HG02678 (cell line): Measurements from ENCODE around the gene CCDC171.
"Not testable (repeated sequence)": the region's sequence is repeated elsewhere in the genome, so short reads cannot be mapped to it uniquely, and the experiment has no call there.

Experiments used
- ATAC-seq: cut with Tn5 transposase; IDR thresholded peaks from one replicate; pipeline ENCODE4 v1.9.1; 2021; ENCODE audit warnings: mild to moderate bottlenecking, moderate library complexity; ENCODE audit not compliant: unreplicated experiment

Gene CCDC171

GRCh38 chr9:15746905-15747304 lies 194.1 kb downstream of the CCDC171 start:
- ATAC-seq, result no peak

GRCh38 chr9:15755660-15756059 lies 202.8 kb downstream of the CCDC171 start:
- ATAC-seq, result no peak

GRCh38 chr9:15761551-15761950 lies 208.7 kb downstream of the CCDC171 start:
- no peak for ATAC-seq

GRCh38 chr9:15763371-15763770 lies 210.5 kb downstream of the CCDC171 start:
- no peak for ATAC-seq

- ATAC-seq, result no peak
Observed at GRCh38 chr9:15764131-15764530, 211.3 kb downstream of the CCDC171 start.

- no peak for ATAC-seq
Observed at GRCh38 chr9:15769547-15769946, 216.7 kb downstream of the CCDC171 start.

DNA sequence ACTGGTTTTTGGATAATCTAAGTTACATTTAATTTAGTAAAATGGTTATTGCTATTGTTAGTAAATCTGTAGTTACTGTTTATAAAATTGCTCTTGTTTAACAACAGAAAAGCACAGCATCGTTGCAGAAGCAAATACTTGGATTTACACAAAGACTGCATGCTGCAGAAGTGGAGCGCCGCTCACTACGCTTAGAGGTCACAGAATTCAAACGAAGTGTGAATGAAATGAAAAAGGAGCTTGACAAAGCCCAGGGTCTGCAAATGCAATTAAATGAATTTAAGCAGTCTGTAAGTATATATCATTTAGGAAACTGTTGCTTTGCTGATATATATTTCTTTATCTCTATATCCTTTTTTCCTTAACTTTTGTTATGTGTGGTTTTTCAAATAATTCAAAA lies 226.0 kb downstream of the CCDC171 start:
- no peak for ATAC-seq

DNA sequence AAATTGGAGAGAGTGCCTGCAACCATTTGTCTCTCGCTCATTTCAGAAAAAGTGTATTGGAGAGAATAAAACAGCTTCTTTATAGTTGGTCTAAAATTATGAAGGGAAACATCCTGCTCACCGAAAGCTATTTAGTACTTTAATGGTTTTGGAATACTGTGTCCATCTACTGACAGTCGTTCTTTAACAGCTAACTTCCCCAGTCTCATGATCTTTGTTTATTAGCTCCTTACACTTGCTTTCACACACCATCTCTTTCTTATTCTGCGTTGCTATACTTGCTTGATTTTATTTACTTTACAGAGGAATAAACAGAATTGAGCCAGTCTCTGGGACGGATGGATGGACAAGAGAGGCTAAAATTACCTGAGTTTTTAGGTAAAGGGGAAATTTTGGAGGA lies 229.3 kb downstream of the CCDC171 start:
- ATAC-seq, result no peak

- no peak for ATAC-seq
Observed at GRCh38 chr9:15785584-15785983, 232.7 kb downstream of the CCDC171 start.

DNA sequence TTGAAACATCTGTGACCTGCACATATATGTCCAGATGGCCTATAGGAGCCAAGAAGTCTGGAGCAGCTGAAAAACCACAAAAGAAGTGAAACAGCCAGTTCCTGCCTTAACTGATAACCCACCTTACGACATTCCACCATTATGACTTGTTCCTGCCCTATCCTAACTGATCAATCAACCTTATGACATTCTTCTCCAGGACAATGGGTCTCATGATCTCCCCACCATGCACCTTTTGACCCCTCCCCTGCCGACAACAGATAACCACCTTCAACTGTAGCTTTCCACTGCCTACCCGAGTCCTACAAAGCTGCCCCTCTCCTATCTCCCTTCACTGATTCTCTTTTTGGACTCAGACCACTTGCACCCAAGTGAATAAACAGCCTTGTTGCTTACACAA lies 233.8 kb downstream of the CCDC171 start:
- ATAC-seq, result no peak

GRCh38 chr9:15810219-15810899 lies 257.5 kb downstream of the CCDC171 start:
- ATAC-seq, result not testable (repeated sequence)

DNA sequence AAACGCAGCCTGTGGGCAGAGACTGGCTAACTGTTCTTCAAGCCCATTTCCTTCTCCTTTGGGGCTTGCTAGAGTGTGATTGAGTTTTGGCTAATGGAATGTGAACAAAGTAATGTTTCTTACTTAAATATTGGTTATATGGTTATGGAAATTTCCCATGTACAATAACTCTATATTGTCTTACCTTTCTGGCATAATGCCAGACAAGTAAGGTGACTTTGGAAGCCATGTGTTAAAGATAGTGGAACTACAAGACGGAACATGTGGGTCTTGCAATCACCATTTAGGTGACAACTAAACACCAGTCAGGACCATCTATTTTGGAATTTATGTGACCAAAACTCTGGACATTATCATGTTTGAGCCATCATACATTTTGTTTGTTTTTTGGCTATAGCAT lies 260.2 kb downstream of the CCDC171 start:
- ATAC-seq, result no peak

- no peak for ATAC-seq
Observed at GRCh38 chr9:15824310-15824709, 271.5 kb downstream of the CCDC171 start.

GRCh38 chr9:15831384-15831783 lies 278.5 kb downstream of the CCDC171 start:
- no peak for ATAC-seq

DNA sequence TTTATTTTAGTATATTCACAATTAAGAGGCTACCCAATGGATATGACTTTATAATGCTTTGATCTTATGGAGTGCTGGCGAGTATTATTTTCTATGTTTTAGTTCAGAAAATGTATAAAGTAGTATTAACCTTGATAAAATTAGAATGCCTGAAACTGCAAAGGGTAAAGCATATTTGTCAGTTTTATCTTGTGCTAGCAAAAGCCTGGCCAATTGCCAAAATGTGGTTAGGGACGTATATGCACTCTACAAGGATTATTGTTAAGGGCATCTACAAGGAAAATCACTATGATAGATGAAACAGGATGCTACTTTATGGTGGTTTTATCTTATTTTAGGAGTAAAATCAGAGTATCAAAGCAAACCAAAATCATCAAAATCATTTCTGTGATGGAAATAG lies 281.7 kb downstream of the CCDC171 start:
- no peak for ATAC-seq

DNA sequence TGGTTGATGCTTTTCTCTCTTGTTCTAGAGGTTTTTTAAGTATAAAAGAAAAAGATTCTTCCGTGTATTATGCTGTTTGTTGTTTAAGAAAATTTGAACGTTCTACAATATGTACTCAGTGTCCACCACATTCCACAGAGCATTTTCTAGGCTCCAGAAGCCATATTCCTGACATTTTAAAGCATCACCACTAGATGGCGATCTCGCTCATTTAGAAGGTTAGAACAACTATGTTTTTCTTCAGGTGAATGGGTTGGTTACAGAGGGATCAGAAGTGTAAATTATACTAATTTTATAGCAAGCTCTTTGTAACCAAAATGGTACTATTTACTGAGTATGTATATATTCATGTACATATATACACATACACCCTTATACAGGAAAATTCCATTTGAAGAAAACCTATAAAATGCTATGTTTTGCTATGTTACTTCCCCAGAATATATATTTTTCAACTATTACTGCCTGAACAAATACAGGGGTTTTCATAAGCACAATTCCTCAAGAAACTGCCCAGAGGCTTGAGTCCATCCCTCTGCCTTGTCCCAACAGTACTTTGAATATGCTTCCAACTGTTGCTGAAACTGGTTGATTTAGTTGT lies 284.3 kb downstream of the CCDC171 start:
- peak; percentile 88 for ATAC-seq

- ATAC-seq, result no peak
Observed at GRCh38 chr9:15842051-15842450, 289.2 kb downstream of the CCDC171 start.

- no peak for ATAC-seq
Observed at GRCh38 chr9:15843316-15843715, 290.5 kb downstream of the CCDC171 start.

GRCh38 chr9:15843931-15844330 lies 291.1 kb downstream of the CCDC171 start:
- ATAC-seq, result no peak

DNA sequence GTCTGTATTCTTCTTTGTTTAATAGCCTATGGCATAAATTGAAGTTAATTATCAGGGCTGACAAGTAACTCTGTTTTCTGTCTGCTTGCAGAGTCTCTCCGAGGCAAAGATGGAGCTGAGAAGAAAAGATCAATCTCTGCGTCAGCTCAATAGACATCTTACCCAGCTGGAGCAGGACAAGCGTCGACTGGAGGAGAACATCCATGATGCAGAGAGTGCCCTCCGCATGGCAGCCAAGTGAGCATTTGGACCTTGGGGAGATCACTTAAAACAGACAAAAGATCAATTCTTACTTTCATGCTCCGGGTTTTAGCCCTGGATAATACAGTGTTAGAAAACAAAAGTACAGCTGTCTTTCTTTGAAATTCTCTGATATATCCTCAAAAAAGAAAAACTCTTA lies 293.8 kb downstream of the CCDC171 start:
- ATAC-seq, result no peak

DNA sequence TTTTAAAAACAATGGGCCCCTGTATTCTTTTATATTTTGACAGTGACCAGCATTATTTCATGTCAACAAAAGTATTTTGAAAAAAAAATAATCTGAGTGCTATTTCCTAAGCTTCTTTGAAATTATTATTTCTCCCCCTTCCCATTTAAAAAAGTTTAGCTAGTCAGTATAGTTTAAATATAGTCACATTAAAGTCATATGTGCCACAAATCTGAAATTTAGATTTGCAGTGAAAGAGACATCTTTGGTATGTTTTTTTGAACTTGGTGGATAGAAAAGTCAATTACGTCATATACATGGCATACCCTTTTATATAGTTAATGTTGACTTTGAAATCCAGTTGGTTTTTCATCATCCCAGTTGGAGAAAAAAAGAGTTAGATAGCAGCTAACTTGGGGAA lies 297.0 kb downstream of the CCDC171 start:
- ATAC-seq, result no peak

DNA sequence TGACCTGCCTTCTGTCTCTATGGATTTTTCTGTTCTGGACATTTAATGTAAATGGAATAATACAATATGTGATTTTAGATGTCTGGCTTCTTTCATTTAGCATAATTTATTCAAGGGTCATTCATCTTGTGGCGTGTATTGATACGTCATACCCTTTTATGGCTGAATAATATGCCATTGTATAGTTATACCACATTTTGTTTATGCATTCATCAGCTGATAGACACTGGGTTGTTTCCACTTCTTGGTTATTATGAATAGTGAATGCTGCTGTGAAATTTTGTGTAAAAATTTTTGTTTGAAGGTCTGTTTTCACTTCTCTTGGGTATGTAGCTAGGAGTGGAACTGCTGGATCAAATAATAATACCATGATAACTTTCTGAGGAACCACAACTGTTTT lies 298.9 kb downstream of the CCDC171 start:
- ATAC-seq, result no peak

GRCh38 chr9:15856591-15856990 lies 303.7 kb downstream of the CCDC171 start:
- no peak for ATAC-seq
